B cell (primary cell): ENCODE results near the gene LIPC. TPM values are rescaled to one million over a fixed set of nuclear protein-coding genes. Genes with fewer than 3 reads are reported as not detected.

ENCODE experiments used
- ATAC-seq: fragments of 200-7000 bp; cut with Tn5 transposase; one replicate; pipeline ENCODE4 v1.10.0; 2021; ENCODE audit warnings: low read depth, mild to moderate bottlenecking, moderate number of reproducible peaks, moderate library complexity
- CTCF ChIA-PET: fragments of 350-600 bp; sonication (Branson Sonifier 250); formaldehyde crosslinking; loops from one replicate; lab custom pipeline; 2021; ENCODE audit warnings: antibody characterized with exemption, inconsistent platforms; lab: Charles Lee
- POLR2A ChIA-PET: fragments of 350-600 bp; sonication (Branson Sonifier 250); formaldehyde crosslinking; loops from one replicate; lab custom pipeline; 2021; ENCODE audit warnings: antibody characterized with exemption; lab: Charles Lee
- DNase-seq: peaks from one replicate; pipeline ENCODE4 v3.0.0; 2013
- H2AFZ ChIP-seq: 2 replicates; pipeline ENCODE4 v1.6.1; 2012; ENCODE audit warnings: mild to moderate bottlenecking, low read depth, low read length; ENCODE audit not compliant: insufficient read depth, poor library complexity, severe bottlenecking
- H3K27ac ChIP-seq, 2 donors: 1 replicate in 1 of 2; 2 replicates in 1 of 2; pipeline ENCODE4 v1.5.1; 2012 to 2013; ENCODE audit warnings: low read length in 2 of 2, mild to moderate bottlenecking in 2 of 2, moderate library complexity in 1 of 2
- H3K27me3 ChIP-seq, 4 experiments: fragments of 200-600 bp in 1 of 4; sonication (generic) in 1 of 4; replicated peaks in 1 of 4; 1 replicate in 2 of 4; 2 replicates in 2 of 4; pipeline versions ENCODE4 v1.6.1 to v1.7.0; 2013 to 2016; ENCODE audit warnings: low read length in 3 of 4, mild to moderate bottlenecking in 2 of 4, mixed read lengths in 1 of 4, moderate library complexity in 1 of 4; ENCODE audit not compliant: insufficient read depth in 4 of 4, control insufficient read depth in 3 of 4; ENCODE audit errors: control extremely low read depth in 1 of 4
- H3K36me3 ChIP-seq, 2 experiments: replicated peaks in 1 of 2; 1 replicate in 1 of 2; 2 replicates in 1 of 2; pipeline versions ENCODE4 v1.6.1 to v1.7.1; 2013; ENCODE audit warnings: low read length in 1 of 2; ENCODE audit not compliant: insufficient read depth in 2 of 2, control insufficient read depth in 1 of 2; ENCODE audit errors: control extremely low read depth in 1 of 2, extremely low read depth in 1 of 2
- H3K4me1 ChIP-seq, 2 donors: fragments of 200-600 bp in 1 of 2; sonication (generic) in 1 of 2; 1 replicate in 1 of 2; 2 replicates in 1 of 2; pipeline versions ENCODE4 v1.5.1 to v1.6.1; 2013 to 2017; ENCODE audit warnings: low read length in 2 of 2; ENCODE audit not compliant: control insufficient read depth in 2 of 2, insufficient read depth in 2 of 2
- H3K4me2 ChIP-seq: replicated peaks from 2 replicates; pipeline ENCODE3; 2012; ENCODE audit warnings: mild to moderate bottlenecking, low read depth, low read length; ENCODE audit not compliant: poor library complexity, severe bottlenecking
- H3K4me3 ChIP-seq, 5 experiments: fragments of 200-600 bp in 1 of 5; sonication (generic) in 1 of 5; 1 replicate in 3 of 5; 2 replicates in 2 of 5; pipeline versions ENCODE4 v1.5.1 to v1.7.0; 2011 to 2016; ENCODE audit warnings: low read length in 4 of 5, mild to moderate bottlenecking in 4 of 5, low read depth in 2 of 5, control low read depth in 1 of 5, moderate library complexity in 1 of 5; ENCODE audit not compliant: insufficient read depth in 1 of 5; ENCODE audit errors: control extremely low read depth in 1 of 5, extremely low read depth in 1 of 5
- H3K79me2 ChIP-seq: fragments of 200-600 bp; sonication (generic); one replicate; pipeline ENCODE4 v1.6.0; 2016; ENCODE audit warnings: low read length; ENCODE audit not compliant: control insufficient read depth, insufficient read depth
- H3K9ac ChIP-seq: fragments of 200-600 bp; sonication (generic); 2 replicates; pipeline ENCODE4 v1.6.1; 2017; ENCODE audit warnings: mild to moderate bottlenecking, low read length, moderate library complexity
- H3K9me3 ChIP-seq, 3 donors: one replicate each; pipeline versions ENCODE4 v1.6.1 to v1.7.1; 2013; ENCODE audit warnings: low read length in 2 of 3; ENCODE audit not compliant: control insufficient read depth in 2 of 3, insufficient read depth in 1 of 3; ENCODE audit errors: control extremely low read depth in 1 of 3
- H4K20me1 ChIP-seq: 2 replicates; pipeline ENCODE4 v1.6.0; 2012; ENCODE audit warnings: mild to moderate bottlenecking, low read length; ENCODE audit not compliant: insufficient read depth, control insufficient read depth, poor library complexity, severe bottlenecking
- H3K27ac Mint-ChIP-seq: one replicate; pipeline ENCODE4 v1.8.0; 2021; ENCODE audit warnings: mixed read lengths
- H3K27me3 Mint-ChIP-seq: one replicate; pipeline ENCODE4 v1.8.0; 2021; ENCODE audit warnings: mixed read lengths
- H3K4me1 Mint-ChIP-seq: one replicate; pipeline ENCODE4 v1.8.0; 2021; ENCODE audit warnings: mixed read lengths
- H3K4me3 Mint-ChIP-seq: one replicate; pipeline ENCODE4 v1.8.0; 2021; ENCODE audit warnings: mixed read lengths
- H3K9me3 Mint-ChIP-seq: one replicate; pipeline ENCODE4 v1.8.0; 2022; ENCODE audit warnings: mixed read lengths; ENCODE audit not compliant: insufficient read depth
- CTCF ChIP-seq: fragments of 200-600 bp; IDR thresholded peaks from one replicate; pipeline ENCODE4 v1.8.0; 2022; ENCODE audit warnings: antibody characterized with exemption, mild to moderate bottlenecking
- EZH2 ChIP-seq: IDR thresholded peaks from 2 replicates; pipeline ENCODE4 v1.6.1; 2012; ENCODE audit warnings: borderline replicate concordance, low read depth, mild to moderate bottlenecking, moderate library complexity, low read length; ENCODE audit not compliant: insufficient read depth, poor library complexity, severe bottlenecking
- WGBS: methylation state at CpG from one replicate; pipeline ENCODE4 v1.1.5; 2013; ENCODE audit warnings: missing lambda C conversion rate; ENCODE audit not compliant: insufficient coverage; 5-methylcytosine and 5-hydroxymethylcytosine counted together
- intact Hi-C: fragments of 100-400 bp; cut with micrococcal nuclease; formaldehyde crosslinking; loops from one replicate; pipeline ENCODE4 v1.10.0; 2022
- polyA plus RNA-seq: library from polyadenylated mRNA; depleted of rRNA; stranded (reverse); fragments of >200 nt; gene quantifications from 2 replicates; pipeline ENCODE4 v1.2.3, GENCODE V29; 2012
- total RNA-seq, 2 donors: library from RNA; stranded (reverse); fragments of 120-200 nt in 1 of 2; gene quantifications; 1 replicate in 1 of 2; 2 replicates in 1 of 2; pipeline versions ENCODE4 v1.2.3 to v1.2.4, GENCODE V29; 2013 to 2022

LIPC gene
- total and polyA plus RNA-seq, 2 donors (not counting 1 experiment from before 2014, with no cell fraction given) = not detected

GRCh38 chr15:58438956-58439355 lies 7.2 kb downstream of the LIPC start:
- Histone ChIP-seq H3K27me3 (no peaks in the 10 kb centered on the region), H3K9me3 (no peaks in the 10 kb centered on the region), H3K9ac (no peak overlapping the region), H2AFZ (no peak overlapping the region), H3K36me3 (no peaks in the 10 kb centered on the region), H3K4me3 (no peak overlapping the region), H3K4me1 (no peaks in the 10 kb centered on the region), H3K27ac (no peak overlapping the region), H4K20me1 (no peaks in the 10 kb centered on the region), H3K79me2 (no peaks in the 10 kb centered on the region), H3K4me2 (no peak overlapping the region)
- CTCF ChIA-PET = no interaction called here
- Mint-ChIP-seq H3K4me1 (no peaks in the 10 kb centered on the region), H3K9me3 (no peaks in the 10 kb centered on the region), H3K4me3 (no peak overlapping the region), H3K27me3 (no peaks in the 10 kb centered on the region), H3K27ac (no peak overlapping the region)
- 66% methylated on average over 5 of the region's 7 CpGs for WGBS
- TF ChIP-seq CTCF (no peak), EZH2 (no peak)
- intact Hi-C loops = no loop called here
- POLR2A ChIA-PET = no interaction called here
- no peak for DNase-seq
- ATAC-seq = no peak

GRCh38 chr15:58440158-58440910 lies 8.5 kb downstream of the LIPC start:
- WGBS = no CpG with 5 or more reads among the region's 7 CpGs
- Mint-ChIP-seq H3K4me1 (no peaks in the 10 kb centered on the region), H3K27ac (no peak overlapping the region), H3K27me3 (no peaks in the 10 kb centered on the region), H3K4me3 (no peak overlapping the region), H3K9me3 (no peaks in the 10 kb centered on the region)
- TF ChIP-seq EZH2 (no peak), CTCF (no peak)
- H2AFZ ChIP-seq = no peak overlapping the region
- no peak overlapping the region for H3K9ac ChIP-seq
- H3K4me1 ChIP-seq = no peaks in the 10 kb centered on the region
- no peaks in the 10 kb centered on the region for H4K20me1 ChIP-seq
- H3K4me2 ChIP-seq = no peak overlapping the region
- no peaks in the 10 kb centered on the region for H3K27me3 ChIP-seq
- intact Hi-C loops = no loop called here
- H3K27ac ChIP-seq = no peak overlapping the region
- no peak for ATAC-seq
- no peaks in the 10 kb centered on the region for H3K9me3 ChIP-seq
- CTCF ChIA-PET = no interaction called here
- no peaks in the 10 kb centered on the region for H3K36me3 ChIP-seq
- no peak overlapping the region for H3K4me3 ChIP-seq
- no peaks in the 10 kb centered on the region for H3K79me2 ChIP-seq
- POLR2A ChIA-PET = no interaction called here
- no peak for DNase-seq
